IMR-90 (cell line): Measurements from ENCODE around the gene KCNH5. TPM values are rescaled to one million over a fixed set of nuclear protein-coding genes. Genes with fewer than 3 reads are reported as not detected.
A peak's percentile ranks its signal among the peaks of the same experiment; 100 is the strongest.

Experiments used
- ATAC-seq: fragments of 200-7000 bp; cut with Tn5 transposase; 2 replicates; pipeline ENCODE4 v1.9.1; 2020; ENCODE audit warnings: low read depth, mild to moderate bottlenecking, moderate library complexity
- BruUV-seq: library from RNA; stranded (reverse); fragments of 400-500 nt; replicated peaks from 2 replicates; lab custom pipeline; 2021; lab: Mats Ljungman, UMichigan
- CTCF ChIA-PET: fragments of 300-600 bp; formaldehyde crosslinking; extraction: SDS; loops from one replicate; lab custom pipeline; 2021; ENCODE audit warnings: antibody characterized with exemption; lab: Yijun Ruan, JAX
- POLR2A ChIA-PET: fragments of 300-600 bp; sonication (Branson Sonifier 250); formaldehyde crosslinking; loops from one replicate; lab custom pipeline; 2022; ENCODE audit warnings: antibody characterized with exemption; ENCODE audit not compliant: unreplicated experiment; lab: Charles Lee
- DNase-seq: peaks from one replicate; pipeline ENCODE4 v3.0.0; 2013
- H2AFZ ChIP-seq: replicated peaks from 2 replicates; pipeline ENCODE3; 2013; ENCODE audit warnings: low read length, mild to moderate bottlenecking; ENCODE audit not compliant: poor library complexity
- H2AK5ac ChIP-seq: 2 replicates; pipeline ENCODE4 v1.6.1; 2013; ENCODE audit warnings: low read depth, low read length, inconsistent platforms
- H2AK9ac ChIP-seq: replicated peaks from 2 replicates; pipeline ENCODE3; 2013; ENCODE audit warnings: mild to moderate bottlenecking, low read depth, low read length, moderate library complexity; ENCODE audit not compliant: poor library complexity
- H2BK120ac ChIP-seq: 2 replicates; pipeline ENCODE4 v1.6.1; 2013; ENCODE audit warnings: low read depth, low read length, inconsistent platforms
- H2BK15ac ChIP-seq: 3 replicates; pipeline ENCODE4 v1.6.1; 2013; ENCODE audit warnings: low read depth, low read length, inconsistent platforms
- H2BK20ac ChIP-seq: 2 replicates; pipeline ENCODE4 v1.6.1; 2013; ENCODE audit warnings: low read depth, mild to moderate bottlenecking, inconsistent platforms, low read length, moderate library complexity
- H2BK5ac ChIP-seq: 2 replicates; pipeline ENCODE4 v1.6.1; 2013; ENCODE audit warnings: mild to moderate bottlenecking, low read depth, low read length, inconsistent platforms; ENCODE audit not compliant: poor library complexity, severe bottlenecking
- H3K14ac ChIP-seq: replicated peaks from 2 replicates; pipeline ENCODE4 v1.6.1; 2013; ENCODE audit warnings: low read depth, low read length, inconsistent platforms
- H3K18ac ChIP-seq: 2 replicates; pipeline ENCODE4 v1.6.1; 2013; ENCODE audit warnings: low read depth, low read length, control low read depth
- H3K23ac ChIP-seq: 2 replicates; pipeline ENCODE4 v1.6.1; 2013; ENCODE audit warnings: low read depth, low read length, inconsistent platforms
- H3K27ac ChIP-seq: 2 replicates; pipeline ENCODE4 v1.5.1; 2013; ENCODE audit warnings: mild to moderate bottlenecking, control low read depth, low read length; ENCODE audit not compliant: insufficient read depth
- H3K27me3 ChIP-seq: 2 replicates; pipeline ENCODE4 v1.6.1; 2013; ENCODE audit warnings: low read length; ENCODE audit not compliant: control insufficient read depth, insufficient read depth
- H3K36me3 ChIP-seq: 2 replicates; pipeline ENCODE4 v1.6.1; 2013; ENCODE audit warnings: low read length, mixed read lengths; ENCODE audit not compliant: control insufficient read depth, insufficient read depth
- H3K4ac ChIP-seq: 2 replicates; pipeline ENCODE4 v1.6.1; 2013; ENCODE audit warnings: low read depth, low read length, inconsistent platforms
- H3K4me1 ChIP-seq: 2 replicates; pipeline ENCODE4 v1.6.1; 2013; ENCODE audit warnings: low read length, mixed read lengths; ENCODE audit not compliant: control insufficient read depth, insufficient read depth
- H3K4me2 ChIP-seq: 2 replicates; pipeline ENCODE4 v1.6.1; 2013; ENCODE audit warnings: low read depth, mild to moderate bottlenecking, control low read depth, low read length, moderate library complexity
- H3K4me3 ChIP-seq: 2 replicates; pipeline ENCODE4 v1.5.1; 2013; ENCODE audit warnings: low read depth, mild to moderate bottlenecking, control low read depth, low read length, moderate library complexity; ENCODE audit not compliant: insufficient read depth
- H3K56ac ChIP-seq: 2 replicates; pipeline ENCODE4 v1.6.1; 2013; ENCODE audit warnings: low read length, inconsistent platforms; ENCODE audit not compliant: insufficient read depth; ENCODE audit errors: extremely low read depth
- H3K79me1 ChIP-seq, 2 experiments: 2 replicates each; pipeline ENCODE4 v1.6.1; 2013; ENCODE audit warnings: low read length in 2 of 2, inconsistent platforms in 1 of 2, low read depth in 1 of 2
- H3K9ac ChIP-seq: 2 replicates; pipeline ENCODE4 v1.6.1; 2013; ENCODE audit warnings: low read depth, low read length, control low read depth
- H3K9me1 ChIP-seq: 2 replicates; pipeline ENCODE4 v1.6.1; 2013; ENCODE audit warnings: low read length, inconsistent platforms; ENCODE audit not compliant: insufficient read depth
- H3K9me3 ChIP-seq: 2 replicates; pipeline ENCODE4 v1.6.1; 2013; ENCODE audit warnings: low read length; ENCODE audit not compliant: control insufficient read depth, insufficient read depth
- H4K20me1 ChIP-seq: 2 replicates; pipeline ENCODE4 v1.6.1; 2013; ENCODE audit warnings: low read length, inconsistent platforms; ENCODE audit not compliant: insufficient read depth
- H4K5ac ChIP-seq: 2 replicates; pipeline ENCODE4 v1.6.1; 2013; ENCODE audit warnings: mild to moderate bottlenecking, low read depth, low read length, control low read depth
- H4K8ac ChIP-seq, 2 experiments: 2 replicates each; pipeline ENCODE4 v1.6.1; 2013; ENCODE audit warnings: low read depth in 2 of 2, low read length in 2 of 2, control low read depth in 1 of 2, inconsistent platforms in 1 of 2
- H4K91ac ChIP-seq: 2 replicates; pipeline ENCODE4 v1.6.1; 2013; ENCODE audit warnings: low read depth, low read length, inconsistent platforms; ENCODE audit not compliant: insufficient read depth
- CEBPB ChIP-seq: IDR thresholded peaks from 2 replicates; pipeline ENCODE4 v1.6.1; 2012; ENCODE audit warnings: low read depth, low read length, improper control_type of control experiment
- MXI1 ChIP-seq: IDR thresholded peaks from 2 replicates; pipeline ENCODE4 v1.6.1; 2012; ENCODE audit warnings: low read depth, mild to moderate bottlenecking, low read length, moderate library complexity, borderline replicate concordance
- WGBS, 2 experiments: methylation state at CpG; one replicate each; pipeline versions ENCODE4 v1.1.5 to v1.1.7; 2013; ENCODE audit warnings: missing lambda C conversion rate in 2 of 2; ENCODE audit not compliant: insufficient read length in 1 of 2; ENCODE audit errors: extremely low coverage in 2 of 2; 5-methylcytosine and 5-hydroxymethylcytosine counted together
- dilution Hi-C: fragments of 300-500 bp; cut with HindIII; formaldehyde crosslinking; loops from one replicate; pipeline ENCODE4 v1.14.3; 2018; ENCODE audit warnings: low sequenced_read_pairs; ENCODE audit not compliant: unreplicated experiment
- in situ Hi-C: fragments of 300-500 bp; cut with MboI; formaldehyde crosslinking; loops from 3 replicates; pipeline ENCODE4 v1.14.3; 2019; ENCODE audit warnings: low sequenced_read_pairs, inconsistent platforms, mixed read lengths
- intact Hi-C: fragments of 100-400 bp; cut with micrococcal nuclease; formaldehyde crosslinking; loops from 2 replicates; pipeline ENCODE4 v1.10.0; 2022
- polyA plus RNA-seq, 3 experiments: library from polyadenylated mRNA; depleted of rRNA; stranded (reverse); fragments of >200 nt; gene quantifications; 2 replicates each; pipeline ENCODE4 v1.2.3, GENCODE V29; 2012; ENCODE audit warnings: low replicate concordance in 1 of 3
- total RNA-seq: library from RNA; depleted of rRNA; stranded (reverse); fragments of >200 nt; gene quantifications from 2 replicates; pipeline ENCODE4 v1.2.3, GENCODE V29; 2012
- TF ChIP-seq, protein P1 (sequence below): conservative IDR thresholded peaks from 2 replicates; pipeline ENCODE4 v1.5.1; 2012; ENCODE audit warnings: mild to moderate bottlenecking, low read depth, low read length, improper control_type of control experiment

Gene KCNH5
- total and polyA plus RNA-seq, 2 of the 4 experiments (the other 2 are of a cell fraction): under 0.01 to 0.03 TPM

DNA sequence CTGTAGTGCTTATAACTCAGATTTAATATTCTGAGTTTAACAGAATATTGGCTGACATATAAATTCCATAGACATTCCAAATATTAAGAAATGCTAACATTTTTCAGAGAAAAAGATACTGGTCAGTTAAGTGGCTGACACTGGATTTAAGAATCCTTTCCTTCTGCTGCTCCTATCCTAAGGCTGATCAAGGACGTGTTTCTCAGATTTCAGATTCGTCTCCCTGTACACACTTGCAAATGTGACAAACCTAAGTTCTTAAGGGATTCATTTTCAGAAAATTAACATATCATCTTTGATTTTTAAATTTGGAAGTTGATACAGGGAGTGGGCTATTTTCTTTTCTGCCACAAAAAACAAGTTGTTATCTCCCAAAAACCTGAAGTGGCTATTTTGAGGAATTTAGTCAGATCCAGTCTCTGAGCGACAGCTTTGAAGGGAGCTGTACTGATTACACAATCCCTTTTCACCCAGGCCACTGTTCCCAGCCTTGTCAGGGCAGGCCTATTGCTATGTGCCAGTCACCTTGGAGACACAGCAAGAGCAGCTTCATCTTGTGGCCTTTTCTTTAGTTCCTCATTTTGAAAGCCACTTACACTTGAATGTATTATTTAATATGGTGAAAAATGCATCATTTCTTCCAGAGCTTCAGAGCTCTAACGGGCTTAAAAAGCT, 370.6 kb downstream of the KCNH5 start:
- no peaks in the 10 kb centered on the region for H4K20me1 ChIP-seq
- peaks cover 2% of the 10 kb centered on the region; the same call in 1 of the 2 replicates for H3K4me1 ChIP-seq
- no peak overlapping the region for H3K23ac ChIP-seq
- H2AK9ac ChIP-seq: no peak overlapping the region
- dilution Hi-C loops (no loop called here), intact Hi-C loops (no loop called here), in situ Hi-C loops (no loop called here)
- no peak overlapping the region for H4K8ac ChIP-seq
- H3K36me3 ChIP-seq: no peaks in the 10 kb centered on the region
- H3K9ac ChIP-seq: no peak overlapping the region
- H3K56ac ChIP-seq: no peak overlapping the region
- H2AK5ac ChIP-seq: no peak overlapping the region
- H2BK5ac ChIP-seq: no peak overlapping the region
- TF ChIP-seq MXI1 (no peak), CEBPB (peak; percentile 52)
- TF ChIP-seq, protein P1, sequence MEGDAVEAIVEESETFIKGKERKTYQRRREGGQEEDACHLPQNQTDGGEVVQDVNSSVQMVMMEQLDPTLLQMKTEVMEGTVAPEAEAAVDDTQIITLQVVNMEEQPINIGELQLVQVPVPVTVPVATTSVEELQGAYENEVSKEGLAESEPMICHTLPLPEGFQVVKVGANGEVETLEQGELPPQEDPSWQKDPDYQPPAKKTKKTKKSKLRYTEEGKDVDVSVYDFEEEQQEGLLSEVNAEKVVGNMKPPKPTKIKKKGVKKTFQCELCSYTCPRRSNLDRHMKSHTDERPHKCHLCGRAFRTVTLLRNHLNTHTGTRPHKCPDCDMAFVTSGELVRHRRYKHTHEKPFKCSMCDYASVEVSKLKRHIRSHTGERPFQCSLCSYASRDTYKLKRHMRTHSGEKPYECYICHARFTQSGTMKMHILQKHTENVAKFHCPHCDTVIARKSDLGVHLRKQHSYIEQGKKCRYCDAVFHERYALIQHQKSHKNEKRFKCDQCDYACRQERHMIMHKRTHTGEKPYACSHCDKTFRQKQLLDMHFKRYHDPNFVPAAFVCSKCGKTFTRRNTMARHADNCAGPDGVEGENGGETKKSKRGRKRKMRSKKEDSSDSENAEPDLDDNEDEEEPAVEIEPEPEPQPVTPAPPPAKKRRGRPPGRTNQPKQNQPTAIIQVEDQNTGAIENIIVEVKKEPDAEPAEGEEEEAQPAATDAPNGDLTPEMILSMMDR: no peak
- no peak overlapping the region for H3K4me2 ChIP-seq
- no peak overlapping the region for H4K91ac ChIP-seq
- H2BK20ac ChIP-seq: no peak overlapping the region
- H3K4ac ChIP-seq: no peak overlapping the region
- H3K9me3 ChIP-seq: no peaks in the 10 kb centered on the region
- ChIA-PET POLR2A (no interaction called here), CTCF (no interaction called here)
- H2AFZ ChIP-seq: no peak overlapping the region
- H3K4me3 ChIP-seq: no peak overlapping the region
- H3K27ac ChIP-seq: no peak overlapping the region
- DNase-seq (no peak), ATAC-seq (no peak)
- H3K14ac ChIP-seq: no peak overlapping the region
- no TSS peak for BruUV-seq
- no peak overlapping the region for H2BK120ac ChIP-seq
- WGBS, 2 experiments: no CpG with 5 or more reads among the region's 4 CpGs
- no peaks in the 10 kb centered on the region for H3K9me1 ChIP-seq
- H2BK15ac ChIP-seq: no peak overlapping the region; the same call in 2 of the 3 replicates
- no peaks in the 10 kb centered on the region for H3K27me3 ChIP-seq
- H3K18ac ChIP-seq: no peak overlapping the region
- no peak overlapping the region for H4K5ac ChIP-seq
- no peaks in the 10 kb centered on the region for H3K79me1 ChIP-seq
